ENCODE measurements around the gene MYL10.

MYL10 gene

GRCh38 chr7:101667920-101668319 is 38.8 kb upstream of the MYL10 start:
- no peak for TF ChIP-seq CTCF (IDR thresholded peaks at IDR 0.05; ENCODE audit: insufficient read depth, low read length, missing control alignments)
- POLR2A ChIA-PET: no interaction called here
- no peak for DNase-seq (ENCODE audit: low read depth, low spot score)
- CTCF ChIA-PET: interaction anchor here (1.2 to 2.0 kb wide), 2 partner anchors 13 to 21 kb away, joined by 3 to 9 read pairs; no protein-coding TSS in a partner anchor
- H3K4me3 ChIP-seq (ENCODE audit: low read depth, low read length): no peak overlapping the region

- TF ChIP-seq CTCF (IDR thresholded peaks at IDR 0.05; ENCODE audit: insufficient read depth, low read length, missing control alignments): no peak
- ChIA-PET CTCF (interaction anchor here (1.1 to 2.0 kb wide), 2 partner anchors 22 to 570 kb away, joined by 3 to 9 read pairs; no protein-coding TSS in a partner anchor), POLR2A (no interaction called here)
- no peak for DNase-seq (ENCODE audit: low read depth, low spot score)
- no peak overlapping the region for H3K4me3 ChIP-seq (ENCODE audit: low read depth, low read length)
Measured at GRCh38 chr7:101667399-101667798, 38.3 kb upstream of the MYL10 start.

GRCh38 chr7:101666741-101667140 is 37.6 kb upstream of the MYL10 start:
- no peak overlapping the region for H3K4me3 ChIP-seq (ENCODE audit: low read depth, low read length)
- TF ChIP-seq CTCF (IDR thresholded peaks at IDR 0.05; ENCODE audit: insufficient read depth, low read length, missing control alignments): no peak
- POLR2A ChIA-PET: no interaction called here
- CTCF ChIA-PET: interaction anchor here (0.8 to 2.0 kb wide), 3 partner anchors 22 to 570 kb away, joined by 3 to 9 read pairs (median 3); no protein-coding TSS in a partner anchor
- DNase-seq (ENCODE audit: low read depth, low spot score): no peak

DNA sequence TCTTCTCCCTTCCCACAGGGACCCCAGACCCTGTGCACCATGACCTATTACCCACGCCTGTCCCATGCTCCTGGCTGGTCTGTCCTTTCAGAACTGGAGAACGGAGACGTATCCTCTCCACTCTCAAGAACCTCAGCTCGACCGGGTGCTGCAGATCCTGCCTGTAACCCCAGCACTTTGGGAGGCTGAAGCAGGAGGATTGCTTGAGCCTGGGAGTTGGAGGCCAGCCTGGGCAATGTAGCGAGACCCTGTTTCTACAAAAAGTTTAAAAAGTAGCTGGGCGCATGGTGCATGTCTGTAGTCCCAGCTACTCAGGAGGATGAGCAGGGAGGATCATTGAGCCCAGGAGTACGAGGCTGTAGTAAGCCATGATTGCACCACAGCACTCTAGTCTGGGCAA is 37.2 kb upstream of the MYL10 start:
- no peak for TF ChIP-seq CTCF (IDR thresholded peaks at IDR 0.05; ENCODE audit: insufficient read depth, low read length, missing control alignments)
- no peak overlapping the region for H3K4me3 ChIP-seq (ENCODE audit: low read depth, low read length)
- no peak for DNase-seq (ENCODE audit: low read depth, low spot score)
- ChIA-PET POLR2A (no interaction called here), CTCF (interaction anchor here (0.8 to 1.1 kb wide), 2 partner anchors 64 to 571 kb away, joined by 3 read pairs; no protein-coding TSS in a partner anchor)

DNA sequence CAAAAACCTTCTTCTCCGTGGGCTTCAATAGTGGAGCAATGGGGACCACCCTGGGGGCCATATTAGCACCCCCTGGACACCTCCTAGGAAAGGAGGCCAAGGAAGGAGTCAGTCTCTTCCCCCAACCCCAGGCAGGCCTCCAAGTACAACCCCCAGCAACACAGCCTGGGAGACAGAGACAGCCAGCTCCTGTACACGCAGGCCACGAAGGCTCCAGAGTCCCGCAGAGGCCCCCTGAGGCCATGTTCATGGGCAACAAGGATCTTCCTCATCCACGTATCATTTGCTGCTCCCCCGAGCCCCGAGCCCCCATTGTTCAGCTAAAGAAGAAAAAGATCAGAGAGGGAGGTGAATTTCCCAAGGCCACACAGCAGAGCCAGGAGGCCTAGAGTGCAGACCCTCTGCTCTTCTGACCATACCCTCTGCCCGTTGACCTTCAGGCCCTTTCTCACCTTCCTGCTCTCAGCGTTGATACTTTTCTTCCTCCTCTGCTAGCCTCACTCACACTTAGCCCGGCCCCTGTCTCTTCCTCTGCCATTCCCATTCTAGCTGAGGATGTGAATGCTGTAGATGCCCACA is 35.9 kb upstream of the MYL10 start:
- H3K4me3 ChIP-seq (ENCODE audit: low read depth, low read length): no peak overlapping the region
- CTCF ChIA-PET: no interaction called here
- POLR2A ChIA-PET: no interaction called here
- no peak for TF ChIP-seq CTCF (IDR thresholded peaks at IDR 0.05; ENCODE audit: insufficient read depth, low read length, missing control alignments)
- DNase-seq (ENCODE audit: low read depth, low spot score): no peak

DNA sequence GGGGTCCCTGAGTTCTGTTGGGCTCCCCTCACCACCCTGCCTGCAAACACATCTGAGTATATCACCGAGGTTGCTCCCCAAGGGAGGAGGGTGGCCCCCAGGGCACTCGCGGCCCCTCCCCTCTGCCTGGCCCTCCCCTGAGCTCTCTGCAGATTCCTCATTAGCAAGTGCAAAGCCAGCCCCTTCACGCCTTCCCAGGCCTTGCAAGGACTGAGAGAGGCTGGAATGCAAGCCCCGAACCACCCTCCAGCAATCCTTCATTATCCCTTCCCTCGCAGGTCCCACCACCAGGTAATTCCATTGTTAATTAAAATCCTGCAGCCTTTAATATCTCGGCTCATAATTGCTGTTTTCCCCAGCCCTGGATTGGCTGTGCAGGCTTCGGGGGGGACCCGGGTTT is 35.3 kb upstream of the MYL10 start:
- POLR2A ChIA-PET: no interaction called here
- no peak for TF ChIP-seq CTCF (IDR thresholded peaks at IDR 0.05; ENCODE audit: insufficient read depth, low read length, missing control alignments)
- no peak for DNase-seq (ENCODE audit: low read depth, low spot score)
- CTCF ChIA-PET: no interaction called here
- H3K4me3 ChIP-seq (ENCODE audit: low read depth, low read length): no peak overlapping the region
